CD8-positive, alpha-beta memory T cell (primary cell): ENCODE results near the gene TTC33. TPM values are rescaled to one million over a fixed set of nuclear protein-coding genes. Genes with fewer than 3 reads are reported as not detected.
"Not testable (repeated sequence)": the region's sequence is repeated elsewhere in the genome, so short reads cannot be mapped to it uniquely, and the experiment has no call there.

Experiments
- CTCF ChIA-PET: fragments of 350-600 bp; sonication (Branson Sonifier 250); formaldehyde crosslinking; loops from one replicate; lab custom pipeline; 2021; ENCODE audit warnings: antibody characterized with exemption; lab: Charles Lee
- POLR2A ChIA-PET: fragments of 350-600 bp; sonication (Branson Sonifier 250); formaldehyde crosslinking; loops from one replicate; lab custom pipeline; 2021; ENCODE audit warnings: antibody characterized with exemption; lab: Charles Lee
- DNase-seq, 5 donors: peaks; one replicate each; pipeline versions ENCODE4 v3.0.0 to v3.0.0-alpha.2; 2020 to 2022; ENCODE audit warnings: mixed read lengths in 1 of 5
- H3K27ac ChIP-seq: one replicate; pipeline ENCODE4 v1.7.0; 2013; ENCODE audit warnings: low read depth, mild to moderate bottlenecking, low read length, moderate library complexity
- H3K27me3 ChIP-seq: 2 replicates; pipeline ENCODE4 v1.7.0; 2013; ENCODE audit warnings: low read length, mild to moderate bottlenecking; ENCODE audit not compliant: insufficient read depth, poor library complexity, severe bottlenecking
- H3K36me3 ChIP-seq: 2 replicates; pipeline ENCODE4 v1.7.0; 2013; ENCODE audit warnings: mild to moderate bottlenecking, low read length, moderate library complexity; ENCODE audit not compliant: insufficient read depth
- H3K4me1 ChIP-seq: 2 replicates; pipeline ENCODE4 v1.7.0; 2013; ENCODE audit warnings: mild to moderate bottlenecking, low read length, moderate library complexity; ENCODE audit not compliant: insufficient read depth
- H3K4me3 ChIP-seq: 2 replicates; pipeline ENCODE4 v1.7.0; 2013; ENCODE audit warnings: mild to moderate bottlenecking, low read length
- H3K9me3 ChIP-seq: 2 replicates; pipeline ENCODE4 v1.7.0; 2013; ENCODE audit warnings: mild to moderate bottlenecking, low read length
- H3K27ac Mint-ChIP-seq, 8 donors: one replicate each; pipeline ENCODE4 v1.8.0; 2020 to 2021; ENCODE audit warnings: mixed read lengths in 8 of 8, mild to moderate bottlenecking in 6 of 8, inconsistent platforms in 3 of 8, moderate library complexity in 3 of 8
- H3K27me3 Mint-ChIP-seq, 2 donors: one replicate each; pipeline ENCODE4 v1.8.0; 2020 to 2021; ENCODE audit warnings: mixed read lengths in 2 of 2, mild to moderate bottlenecking in 1 of 2, moderate library complexity in 1 of 2
- H3K36me3 Mint-ChIP-seq, 3 donors: one replicate each; pipeline ENCODE4 v1.8.0; 2020 to 2021; ENCODE audit warnings: mixed read lengths in 3 of 3, inconsistent platforms in 1 of 3, mild to moderate bottlenecking in 1 of 3
- H3K4me1 Mint-ChIP-seq, 3 donors: one replicate each; pipeline ENCODE4 v1.8.0; 2020 to 2021; ENCODE audit warnings: mixed read lengths in 3 of 3, inconsistent platforms in 1 of 3, mild to moderate bottlenecking in 1 of 3
- H3K4me3 Mint-ChIP-seq, 7 donors: one replicate each; pipeline ENCODE4 v1.8.0; 2020 to 2021; ENCODE audit warnings: mixed read lengths in 7 of 7, mild to moderate bottlenecking in 6 of 7, moderate library complexity in 4 of 7, inconsistent platforms in 2 of 7
- H3K9me3 Mint-ChIP-seq, 5 donors: one replicate each; pipeline ENCODE4 v1.8.0; 2020 to 2022; ENCODE audit warnings: mixed read lengths in 5 of 5, mild to moderate bottlenecking in 3 of 5, moderate library complexity in 2 of 5, inconsistent platforms in 1 of 5
- polyA plus RNA-seq: library from polyadenylated mRNA; unstranded; fragments of 300-500 nt; fragmentation: Illumina TruSeq; gene quantifications from one replicate; pipeline ENCODE4 v1.2.3, GENCODE V29; 2021
- total RNA-seq, 2 experiments: library from RNA; stranded (reverse); gene quantifications; one replicate each; pipeline ENCODE4 v1.2.3, GENCODE V29; 2021

Gene TTC33
- total and polyA plus RNA-seq, 3 experiments from 2014 or later = 13.9 to 27.7 (median 25.3) TPM

DNA sequence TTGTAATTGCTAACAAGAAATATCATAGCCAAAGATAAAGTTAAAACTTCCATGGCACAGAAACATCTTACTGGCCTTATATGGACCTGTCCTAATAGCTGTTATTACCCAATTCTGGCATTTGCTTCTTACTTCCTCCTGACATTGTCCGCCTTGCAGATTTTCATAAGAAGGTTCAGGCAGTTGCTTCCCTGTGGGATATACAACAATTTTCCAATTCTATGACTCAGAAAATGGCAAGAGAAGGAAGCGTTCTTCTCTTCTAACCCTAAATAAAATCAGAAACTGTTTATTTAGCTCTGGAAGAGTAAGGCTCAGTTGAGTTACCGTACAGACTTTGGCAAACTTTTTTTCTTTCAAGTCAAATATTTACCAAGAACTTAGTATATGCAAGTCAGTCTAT is 40.7 kb upstream of the TTC33 start:
- H3K9me3 Mint-ChIP-seq = no peaks in the 10 kb centered on the region
- peaks cover 56 to 65% (median 61%) of the 10 kb centered on the region in 3 donors for H3K4me1 Mint-ChIP-seq
- H3K36me3 ChIP-seq = no peaks in the 10 kb centered on the region
- H3K27ac Mint-ChIP-seq = peak overlapping the region in 6 of 8 donors; percentile 33 to 95 (median 64)
- H3K27me3 Mint-ChIP-seq = no peaks in the 10 kb centered on the region
- peak overlapping the region; percentile 62 to 98 (median 92) for H3K4me3 Mint-ChIP-seq
- CTCF ChIA-PET = interaction anchor here (1.1 kb wide), 1 partner anchor 19 kb away, joined by 3 read pairs; no protein-coding TSS in a partner anchor
- no peak for DNase-seq
- peaks cover 37% of the 10 kb centered on the region for H3K4me1 ChIP-seq
- no peaks in the 10 kb centered on the region for H3K9me3 ChIP-seq
- H3K27ac ChIP-seq = peak overlapping the region; percentile 75
- peaks cover 0 to 26% (median 1%) of the 10 kb centered on the region in 3 donors for H3K36me3 Mint-ChIP-seq
- H3K27me3 ChIP-seq = no peaks in the 10 kb centered on the region
- H3K4me3 ChIP-seq = peak overlapping the region; percentile 74
- POLR2A ChIA-PET = interaction anchor here (0.7 kb wide), 1 partner anchor 31 kb away, joined by 3 read pairs; no protein-coding TSS in a partner anchor

DNA sequence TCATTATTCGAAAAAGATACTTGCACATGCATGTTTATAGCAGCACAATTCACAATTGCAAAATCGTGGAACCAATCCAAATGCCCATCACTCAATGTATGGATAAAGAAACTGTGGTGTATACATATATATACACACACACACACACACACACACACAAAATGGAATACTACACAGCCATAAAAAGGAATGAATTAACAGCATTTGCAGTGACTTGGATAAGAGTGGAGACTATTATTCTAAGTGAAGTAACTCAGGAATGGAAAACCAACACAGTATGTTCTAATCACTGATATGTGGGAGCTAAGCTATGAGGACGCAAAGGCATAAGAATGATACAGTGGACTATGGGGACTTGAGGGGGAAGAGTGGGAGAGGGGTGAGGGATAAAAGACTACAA is 39.1 kb upstream of the TTC33 start:
- H3K4me1 ChIP-seq = peaks cover 46% of the 10 kb centered on the region
- H3K4me3 ChIP-seq, H3K27ac ChIP-seq, H3K36me3 ChIP-seq, POLR2A ChIA-PET, H3K27me3 Mint-ChIP-seq, H3K9me3 ChIP-seq, H3K9me3 Mint-ChIP-seq, DNase-seq, H3K27me3 ChIP-seq, CTCF ChIA-PET: not testable (repeated sequence)
- Mint-ChIP-seq H3K4me3 (peak overlapping the region in 5 of 7 donors; percentile 11 to 54 (median 21)), H3K4me1 (peaks cover 67 to 81% (median 77%) of the 10 kb centered on the region in 3 donors), H3K27ac (peak overlapping the region in 3 of 8 donors; percentile 50 to 86 (median 74)), H3K36me3 (peaks cover 0 to 27% (median 1%) of the 10 kb centered on the region in 3 donors)

DNA sequence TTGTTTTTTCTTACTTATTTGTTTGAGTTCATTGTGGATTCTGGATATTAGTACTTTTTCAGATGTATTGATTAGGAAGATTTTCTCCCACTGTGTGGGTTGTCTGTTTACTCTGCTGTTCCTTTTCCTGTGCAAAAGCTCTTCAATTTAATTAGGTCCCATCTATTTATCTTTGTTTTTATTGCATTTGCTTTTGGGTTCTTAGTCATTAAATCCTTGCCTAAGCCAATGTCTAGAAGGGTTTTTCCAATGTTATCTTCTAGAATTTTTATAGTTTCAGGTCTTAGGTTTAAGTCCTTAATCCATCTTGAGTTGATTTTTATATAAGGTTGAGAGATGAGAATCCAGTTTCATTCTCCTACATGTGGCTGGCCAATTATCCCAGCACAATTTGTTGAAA is 38.6 kb upstream of the TTC33 start:
- CTCF ChIA-PET, POLR2A ChIA-PET, H3K27me3 ChIP-seq, DNase-seq, H3K9me3 Mint-ChIP-seq, H3K4me3 ChIP-seq, H3K27me3 Mint-ChIP-seq, H3K27ac ChIP-seq, H3K9me3 ChIP-seq, H3K36me3 ChIP-seq: not testable (repeated sequence)
- Mint-ChIP-seq H3K4me3 (peak overlapping the region in 1 of 7 donors; percentile 35), H3K27ac (peak overlapping the region in 2 of 8 donors; percentile 29 to 65), H3K36me3 (peaks cover 0 to 30% (median 1%) of the 10 kb centered on the region in 3 donors), H3K4me1 (peaks cover 69 to 84% (median 81%) of the 10 kb centered on the region in 3 donors)
- peaks cover 44% of the 10 kb centered on the region for H3K4me1 ChIP-seq

DNA sequence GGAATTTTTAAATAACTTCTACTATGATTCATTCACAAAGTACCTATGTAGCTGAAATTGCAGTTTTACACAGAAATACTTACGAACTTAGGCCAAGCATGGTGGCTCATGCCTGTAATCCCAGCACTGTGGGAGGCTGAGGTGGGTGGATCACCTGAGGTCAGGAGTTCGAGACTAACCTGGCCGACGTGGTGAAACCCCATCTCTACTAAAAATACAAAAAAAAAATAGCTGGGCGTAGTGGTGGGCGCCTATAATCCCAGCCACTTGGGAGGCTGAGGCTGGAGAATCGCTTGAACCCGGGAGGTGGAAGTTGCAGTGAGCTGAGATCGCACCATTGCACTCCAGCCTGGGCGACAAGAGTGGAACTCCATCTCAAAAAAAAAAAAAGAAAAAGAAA is 36.9 kb upstream of the TTC33 start:
- H3K9me3 Mint-ChIP-seq, H3K27me3 ChIP-seq, POLR2A ChIA-PET, H3K27ac ChIP-seq, H3K9me3 ChIP-seq, H3K27me3 Mint-ChIP-seq, H3K36me3 ChIP-seq, H3K4me3 ChIP-seq, DNase-seq: not testable (repeated sequence)
- H3K4me1 Mint-ChIP-seq = peaks cover 79 to 91% (median 91%) of the 10 kb centered on the region in 3 donors
- CTCF ChIA-PET = interaction anchor here (0.7 kb wide), 1 partner anchor 337 kb away, joined by 3 read pairs; no protein-coding TSS in a partner anchor
- H3K27ac Mint-ChIP-seq = peak overlapping the region in 2 of 8 donors; percentile 10 to 24
- H3K4me3 Mint-ChIP-seq = peak overlapping the region in 1 of 7 donors; percentile 27
- H3K4me1 ChIP-seq = peaks cover 36% of the 10 kb centered on the region
- H3K36me3 Mint-ChIP-seq = peaks cover 6 to 41% (median 11%) of the 10 kb centered on the region in 3 donors

DNA sequence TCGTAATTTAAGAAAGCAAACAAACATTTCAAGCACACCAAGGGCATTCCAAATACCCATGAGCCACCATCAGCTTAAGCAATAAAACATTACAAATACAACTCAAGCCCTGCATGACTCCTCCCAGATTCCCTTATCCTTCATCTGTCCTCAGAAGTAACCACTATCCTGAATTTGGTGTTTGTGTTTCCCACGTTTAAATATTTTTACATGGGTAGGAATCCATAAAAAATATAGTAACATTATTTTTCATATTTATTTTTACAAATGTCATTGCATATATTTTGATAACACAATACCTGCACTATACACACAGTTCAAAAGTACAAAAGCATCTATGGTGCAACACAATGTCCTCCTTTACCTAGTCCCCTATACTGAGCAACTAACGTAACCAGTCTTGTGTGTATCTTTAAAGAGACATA is 36.0 kb upstream of the TTC33 start:
- Mint-ChIP-seq H3K4me1 (peaks cover 72 to 91% (median 90%) of the 10 kb centered on the region in 3 donors), H3K36me3 (peaks cover 6 to 41% (median 14%) of the 10 kb centered on the region in 3 donors)
- CTCF ChIA-PET = interaction anchor here (1.6 kb wide), 1 partner anchor 10 kb away, joined by 6 read pairs; no protein-coding TSS in a partner anchor

DNA sequence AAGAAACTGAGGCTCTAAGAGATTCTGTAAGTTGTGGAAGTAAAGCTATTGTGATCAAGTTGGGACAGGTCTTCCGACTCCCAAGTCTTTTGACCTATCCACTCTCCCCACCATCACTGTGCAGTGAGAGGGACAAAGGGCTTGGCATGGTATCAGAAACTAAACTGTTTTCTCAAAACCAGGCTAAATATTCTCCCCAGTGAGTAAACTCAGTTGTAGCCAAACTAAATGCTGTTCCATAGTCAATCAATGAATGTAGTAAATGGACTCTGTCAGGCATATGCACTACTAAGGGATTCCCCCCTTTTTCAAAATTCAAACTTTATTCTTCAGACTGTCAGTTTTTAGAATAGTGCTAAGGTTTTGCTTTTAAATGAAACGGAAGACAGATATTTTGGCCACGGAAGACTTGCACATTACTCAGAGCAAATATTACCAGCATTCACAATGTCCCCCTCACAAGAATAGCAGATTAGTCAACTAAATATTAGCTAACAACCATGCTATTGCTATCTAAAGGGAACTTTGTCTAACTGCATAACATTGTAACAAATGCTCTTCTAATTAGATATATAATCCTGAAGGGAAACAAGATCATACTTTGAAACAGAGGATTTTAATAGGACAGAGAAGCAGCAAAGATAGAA is 35.3 kb upstream of the TTC33 start:
- H3K4me3 Mint-ChIP-seq = no peak overlapping the region
- Histone ChIP-seq H3K27ac (no peak overlapping the region), H3K36me3 (no peaks in the 10 kb centered on the region), H3K27me3 (no peaks in the 10 kb centered on the region), H3K4me1 (peaks cover 29% of the 10 kb centered on the region), H3K4me3 (no peak overlapping the region), H3K9me3 (no peaks in the 10 kb centered on the region)
- H3K9me3 Mint-ChIP-seq = peaks cover 0 to 2% (median 0%) of the 10 kb centered on the region in 5 donors
- peaks cover 8 to 46% (median 17%) of the 10 kb centered on the region in 3 donors for H3K36me3 Mint-ChIP-seq
- CTCF ChIA-PET = interaction anchor here (1.6 kb wide), 1 partner anchor 9 kb away, joined by 6 read pairs; no protein-coding TSS in a partner anchor
- no peaks in the 10 kb centered on the region for H3K27me3 Mint-ChIP-seq
- H3K4me1 Mint-ChIP-seq = peaks cover 68 to 91% (median 90%) of the 10 kb centered on the region in 3 donors
- POLR2A ChIA-PET = interaction anchor here (0.6 kb wide), 1 partner anchor 136 kb away, joined by 3 read pairs; no protein-coding TSS in a partner anchor
- H3K27ac Mint-ChIP-seq = peak overlapping the region in 4 of 8 donors; percentile 26 to 41 (median 29)
- no peak for DNase-seq

More for the DNA sequence above, 36.0 kb upstream of the TTC33 start:
- Histone ChIP-seq H3K4me1 (peaks cover 32% of the 10 kb centered on the region), H3K36me3 (no peaks in the 10 kb centered on the region), H3K4me3 (no peak overlapping the region), H3K27ac (no peak overlapping the region), H3K27me3 (no peaks in the 10 kb centered on the region), H3K9me3 (no peaks in the 10 kb centered on the region)
- POLR2A ChIA-PET = no interaction called here
- DNase-seq = no peak
- H3K4me3 Mint-ChIP-seq = no peak overlapping the region
- H3K27me3 Mint-ChIP-seq = no peaks in the 10 kb centered on the region
- no peak overlapping the region for H3K27ac Mint-ChIP-seq
- peaks cover 0 to 2% (median 0%) of the 10 kb centered on the region in 5 donors for H3K9me3 Mint-ChIP-seq

DNA sequence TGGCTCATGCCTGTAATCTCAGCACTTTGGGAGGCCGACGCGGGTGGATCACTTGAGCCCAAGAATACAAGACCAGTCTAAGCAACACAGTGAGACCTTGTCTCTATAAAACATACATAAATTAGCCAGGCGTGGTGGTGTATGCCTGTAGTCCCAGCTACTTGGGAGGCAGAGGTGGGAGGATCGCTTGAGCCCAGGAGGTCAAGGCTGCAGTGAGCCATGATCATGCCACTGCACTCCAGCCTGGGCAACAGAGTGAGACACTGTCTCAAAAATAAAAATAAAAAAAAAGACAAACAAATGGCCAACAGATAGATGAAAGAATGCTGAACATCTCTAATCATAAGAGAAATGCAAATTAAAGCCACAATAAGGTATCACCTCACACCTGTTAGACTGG is 33.2 kb upstream of the TTC33 start:
- H3K27me3 Mint-ChIP-seq, H3K27me3 ChIP-seq, H3K9me3 ChIP-seq, DNase-seq, POLR2A ChIA-PET, CTCF ChIA-PET, H3K36me3 ChIP-seq, H3K27ac ChIP-seq, H3K4me3 ChIP-seq, H3K9me3 Mint-ChIP-seq: not testable (repeated sequence)
- Mint-ChIP-seq H3K4me3 (peak overlapping the region in 1 of 7 donors; percentile 20), H3K36me3 (peaks cover 10 to 34% (median 21%) of the 10 kb centered on the region in 3 donors), H3K27ac (peak overlapping the region in 3 of 8 donors; percentile 14 to 87 (median 43)), H3K4me1 (peaks cover 64 to 88% (median 88%) of the 10 kb centered on the region in 3 donors)
- peaks cover 44% of the 10 kb centered on the region for H3K4me1 ChIP-seq

DNA sequence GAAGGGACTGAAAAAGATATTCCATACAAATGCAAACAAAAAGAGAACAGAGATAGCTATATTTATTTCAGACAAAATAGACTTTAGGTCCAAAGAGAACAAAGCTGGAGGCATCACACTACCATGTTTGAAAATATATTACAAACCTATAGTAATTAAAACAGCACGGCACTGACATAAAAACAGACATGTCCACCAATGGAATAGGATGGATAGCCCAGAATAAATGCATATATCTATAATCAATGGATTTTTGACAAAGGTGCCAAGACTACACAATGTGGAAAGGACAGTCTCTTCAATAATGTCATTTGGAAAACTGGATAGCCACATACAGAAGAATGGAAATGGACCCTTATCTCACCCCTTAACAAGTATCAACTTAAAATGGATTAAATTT is 32.2 kb upstream of the TTC33 start:
- Mint-ChIP-seq H3K27me3 (no peaks in the 10 kb centered on the region), H3K4me3 (no peak overlapping the region), H3K4me1 (peaks cover 59 to 88% (median 84%) of the 10 kb centered on the region in 3 donors), H3K36me3 (peaks cover 10 to 31% (median 21%) of the 10 kb centered on the region in 3 donors), H3K27ac (peak overlapping the region in 1 of 8 donors; percentile 13), H3K9me3 (peaks cover 0 to 2% (median 0%) of the 10 kb centered on the region in 5 donors)
- ChIA-PET POLR2A (no interaction called here), CTCF (no interaction called here)
- no peaks in the 10 kb centered on the region for H3K27me3 ChIP-seq
- H3K36me3 ChIP-seq = no peaks in the 10 kb centered on the region
- no peak for DNase-seq
- peaks cover 43% of the 10 kb centered on the region for H3K4me1 ChIP-seq
- no peak overlapping the region for H3K4me3 ChIP-seq
- H3K27ac ChIP-seq = no peak overlapping the region
- H3K9me3 ChIP-seq = no peaks in the 10 kb centered on the region
